CD4-positive, CD25-positive, alpha-beta regulatory T cell (primary cell): ENCODE data around the gene RPS10. TPM values are rescaled to one million over a fixed set of nuclear protein-coding genes. Genes with fewer than 3 reads are reported as not detected.
"Not testable (repeated sequence)": the region's sequence is repeated elsewhere in the genome, so short reads cannot be mapped to it uniquely, and the experiment has no call there.

Source experiments
- ATAC-seq, 2 donors: fragments of 150-1000 bp; cut with Tn5 transposase; one replicate each; pipeline ENCODE4 v1.10.0; 2021; ENCODE audit warnings: low read depth in 2 of 2, moderate number of reproducible peaks in 2 of 2, moderate library complexity in 1 of 2
- DNase-seq, 3 donors: peaks; one replicate each; pipeline versions ENCODE4 v3.0.0 to v3.0.0-alpha.2; 2012 to 2022; ENCODE audit warnings: mixed read lengths in 1 of 3
- H3K27ac ChIP-seq: one replicate; pipeline ENCODE4 v1.7.0; 2013; ENCODE audit warnings: mild to moderate bottlenecking, low read length; ENCODE audit not compliant: insufficient read depth, poor library complexity, severe bottlenecking
- H3K27me3 ChIP-seq: one replicate; pipeline ENCODE4 v1.7.0; 2013; ENCODE audit warnings: low read length; ENCODE audit not compliant: control insufficient read depth, insufficient read depth
- H3K36me3 ChIP-seq: one replicate; pipeline ENCODE4 v1.7.0; 2013; ENCODE audit warnings: mild to moderate bottlenecking, low read length, moderate library complexity; ENCODE audit not compliant: control insufficient read depth, insufficient read depth
- H3K4me1 ChIP-seq: 2 replicates; pipeline ENCODE4 v1.7.0; 2013; ENCODE audit warnings: mild to moderate bottlenecking, low read length; ENCODE audit not compliant: insufficient read depth, control insufficient read depth, poor library complexity, severe bottlenecking
- H3K4me3 ChIP-seq: one replicate; pipeline ENCODE4 v1.7.0; 2013; ENCODE audit warnings: low read depth, mild to moderate bottlenecking, low read length, moderate library complexity
- H3K9me3 ChIP-seq, 2 experiments: 1 replicate in 1 of 2; 2 replicates in 1 of 2; pipeline ENCODE4 v1.7.0; 2013; ENCODE audit warnings: low read length in 2 of 2, mild to moderate bottlenecking in 1 of 2, moderate library complexity in 1 of 2; ENCODE audit not compliant: control insufficient read depth in 2 of 2
- H3K27ac Mint-ChIP-seq, 3 donors: one replicate each; pipeline ENCODE4 v1.8.0; 2020 to 2022; ENCODE audit warnings: mild to moderate bottlenecking in 3 of 3, mixed read lengths in 3 of 3, moderate library complexity in 2 of 3
- H3K27me3 Mint-ChIP-seq: one replicate; pipeline ENCODE4 v1.8.0; 2022; ENCODE audit warnings: mild to moderate bottlenecking, mixed read lengths
- H3K36me3 Mint-ChIP-seq: one replicate; pipeline ENCODE4 v1.8.0; 2020; ENCODE audit warnings: mixed read lengths
- H3K4me1 Mint-ChIP-seq, 4 donors: one replicate each; pipeline ENCODE4 v1.8.0; 2020 to 2022; ENCODE audit warnings: mixed read lengths in 4 of 4, mild to moderate bottlenecking in 1 of 4
- H3K4me3 Mint-ChIP-seq, 4 donors: one replicate each; pipeline ENCODE4 v1.8.0; 2020 to 2022; ENCODE audit warnings: mild to moderate bottlenecking in 4 of 4, mixed read lengths in 4 of 4, moderate library complexity in 3 of 4
- H3K9me3 Mint-ChIP-seq, 7 donors: one replicate each; pipeline ENCODE4 v1.8.0; 2020 to 2022; ENCODE audit warnings: mixed read lengths in 7 of 7, mild to moderate bottlenecking in 3 of 7, moderate library complexity in 2 of 7
- polyA plus RNA-seq, 4 donors: library from polyadenylated mRNA; unstranded; fragments of 300-500 nt; fragmentation: Illumina TruSeq; gene quantifications; one replicate each; pipeline ENCODE4 v1.2.3, GENCODE V29; 2021
- total RNA-seq: library from RNA; stranded (reverse); gene quantifications from one replicate; pipeline ENCODE4 v1.2.3, GENCODE V29; 2022

Gene RPS10
- total and polyA plus RNA-seq, 5 donors from 2014 or later = 1,432 to 2,034 (median 1,546) TPM

DNA sequence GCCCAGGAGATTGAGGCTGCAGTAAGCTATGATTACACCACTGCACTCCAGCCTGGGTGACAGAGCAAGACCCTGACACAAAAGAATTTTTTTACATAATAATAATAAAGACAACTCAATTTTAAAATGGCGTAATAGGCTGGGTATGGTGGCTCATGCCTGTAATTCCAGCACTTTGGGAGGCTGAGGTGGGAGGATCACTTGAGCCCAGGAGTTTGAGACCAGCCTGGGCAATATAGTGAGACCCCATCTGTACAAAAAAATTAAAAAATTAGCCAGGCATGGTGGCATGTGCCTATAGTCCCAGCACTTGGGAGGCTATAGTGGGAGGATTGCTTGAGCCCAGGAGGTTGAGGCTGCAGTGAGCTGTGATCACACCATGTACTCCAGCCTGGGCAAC lies 18.0 kb downstream of the RPS10 start:
- not testable (repeated sequence) for H3K27ac ChIP-seq, H3K36me3 Mint-ChIP-seq, DNase-seq, H3K27me3 Mint-ChIP-seq, H3K4me3 Mint-ChIP-seq, H3K4me1 ChIP-seq, H3K27me3 ChIP-seq, ATAC-seq, H3K27ac Mint-ChIP-seq, H3K9me3 ChIP-seq, H3K4me3 ChIP-seq, H3K4me1 Mint-ChIP-seq, H3K9me3 Mint-ChIP-seq, H3K36me3 ChIP-seq

DNA sequence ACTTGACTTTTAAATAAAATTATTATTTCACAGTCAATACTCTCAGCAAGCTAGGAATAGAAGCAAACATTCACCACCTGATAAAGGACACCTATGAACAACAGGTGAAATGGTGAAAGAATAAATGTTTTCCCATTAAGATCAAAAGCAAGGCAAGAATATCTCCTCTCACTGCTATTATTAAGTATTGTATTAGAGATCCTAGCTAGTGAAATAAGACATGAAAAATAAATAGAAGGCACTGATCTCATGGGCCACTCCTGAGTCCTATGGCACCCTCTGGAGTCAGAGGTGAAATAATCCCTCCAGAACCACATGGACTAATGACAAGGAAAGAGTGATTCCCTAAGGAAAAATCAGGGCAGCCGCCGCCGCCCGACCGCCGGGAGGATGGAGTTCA lies 29.4 kb downstream of the RPS10 start:
- Mint-ChIP-seq H3K4me3 (no peak overlapping the region), H3K36me3 (no peaks in the 10 kb centered on the region), H3K27ac (peak overlapping the region in 1 of 3 donors; percentile 74), H3K9me3 (peaks cover 0 to 2% (median 0%) of the 10 kb centered on the region in 7 donors), H3K4me1 (peaks cover 2 to 15% (median 11%) of the 10 kb centered on the region in 4 donors), H3K27me3 (no peaks in the 10 kb centered on the region)
- H3K9me3 ChIP-seq = no peaks in the 10 kb centered on the region
- no peak overlapping the region for H3K27ac ChIP-seq
- H3K27me3 ChIP-seq = no peaks in the 10 kb centered on the region
- no peaks in the 10 kb centered on the region for H3K36me3 ChIP-seq
- no peak overlapping the region for H3K4me3 ChIP-seq
- H3K4me1 ChIP-seq = peaks cover 10% of the 10 kb centered on the region
- DNase-seq (no peak), ATAC-seq (no peak)

DNA sequence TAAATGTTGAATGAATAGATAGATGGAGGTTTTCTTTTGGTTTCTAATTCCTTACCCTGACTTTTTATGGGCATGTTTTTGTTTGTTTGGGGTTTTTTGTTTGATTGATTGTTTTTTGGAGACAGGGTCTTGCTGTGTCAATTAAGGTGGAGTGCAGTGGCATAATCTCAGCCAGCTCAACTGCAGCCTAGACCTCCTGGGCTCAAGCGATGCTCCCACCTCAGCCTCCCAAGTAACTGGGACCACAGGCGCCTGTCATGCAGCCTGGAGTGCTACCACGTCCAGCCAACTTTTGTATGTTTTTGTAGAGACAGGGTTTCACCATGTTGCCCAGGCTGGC lies 31.9 kb downstream of the RPS10 start:
- no peak overlapping the region for H3K4me3 ChIP-seq
- H3K27me3 Mint-ChIP-seq = no peaks in the 10 kb centered on the region
- no peaks in the 10 kb centered on the region for H3K27me3 ChIP-seq
- peaks cover 0 to 2% (median 0%) of the 10 kb centered on the region in 7 donors for H3K9me3 Mint-ChIP-seq
- no peak for DNase-seq
- ATAC-seq = no peak
- H3K4me3 Mint-ChIP-seq = peak overlapping the region in 3 of 4 donors; percentile 71 to 98 (median 76)
- H3K36me3 ChIP-seq = no peaks in the 10 kb centered on the region
- H3K36me3 Mint-ChIP-seq = no peaks in the 10 kb centered on the region
- peak overlapping the region in 2 of 3 donors; percentile 57 to 88 for H3K27ac Mint-ChIP-seq
- no peaks in the 10 kb centered on the region for H3K9me3 ChIP-seq
- H3K27ac ChIP-seq = no peak overlapping the region
- H3K4me1 Mint-ChIP-seq = peaks cover 5 to 22% (median 13%) of the 10 kb centered on the region in 4 donors
- peaks cover 21% of the 10 kb centered on the region for H3K4me1 ChIP-seq

DNA sequence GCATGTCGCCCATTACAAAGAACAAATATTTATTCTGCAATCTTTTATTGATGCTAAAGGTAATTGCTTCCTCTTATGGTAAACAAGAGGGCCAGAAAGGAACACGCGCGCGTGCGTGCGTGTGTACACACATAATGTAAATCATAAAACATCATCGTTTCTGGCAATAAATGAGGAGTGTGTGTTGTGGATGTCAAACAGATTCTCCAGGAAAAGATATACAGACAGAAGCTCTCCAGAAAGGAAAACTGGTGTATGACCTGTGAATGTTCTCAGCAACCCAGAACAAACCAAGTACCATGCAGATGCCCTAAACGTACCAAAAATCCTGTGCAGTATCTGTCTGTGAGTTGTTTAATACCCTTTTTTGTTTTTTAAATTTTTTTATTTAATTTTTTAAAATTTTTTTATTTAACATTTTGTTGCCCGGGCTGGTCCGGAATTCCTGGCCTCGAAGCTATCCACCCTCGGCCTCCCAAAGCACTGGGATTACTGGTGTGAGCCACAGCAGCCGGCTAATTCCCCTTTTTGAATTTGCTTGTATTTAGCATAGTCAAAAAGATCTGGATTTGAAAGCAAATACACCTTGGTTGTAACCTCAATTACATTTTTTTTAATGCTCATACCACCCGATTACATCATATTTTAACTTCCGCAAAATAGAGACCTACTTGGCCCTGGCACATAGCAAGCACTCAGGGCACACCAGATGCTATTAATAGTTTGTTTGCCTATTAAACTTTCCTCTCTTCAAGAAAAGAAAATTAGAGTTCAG lies 32.5 kb downstream of the RPS10 start:
- Mint-ChIP-seq H3K36me3 (no peaks in the 10 kb centered on the region), H3K4me1 (peaks cover 7 to 28% (median 17%) of the 10 kb centered on the region in 4 donors), H3K9me3 (peaks cover 0 to 2% (median 0%) of the 10 kb centered on the region in 7 donors), H3K27ac (peak overlapping the region; percentile 88 to 96 (median 96)), H3K4me3 (peak overlapping the region in 3 of 4 donors; percentile 76 to 100 (median 98)), H3K27me3 (no peaks in the 10 kb centered on the region)
- no peaks in the 10 kb centered on the region for H3K9me3 ChIP-seq
- no peak for DNase-seq
- H3K27ac ChIP-seq = peak overlapping the region; percentile 87
- ATAC-seq = no peak
- H3K4me3 ChIP-seq = peak overlapping the region; percentile 92
- no peaks in the 10 kb centered on the region for H3K27me3 ChIP-seq
- H3K36me3 ChIP-seq = no peaks in the 10 kb centered on the region
- peaks cover 21% of the 10 kb centered on the region for H3K4me1 ChIP-seq

DNA sequence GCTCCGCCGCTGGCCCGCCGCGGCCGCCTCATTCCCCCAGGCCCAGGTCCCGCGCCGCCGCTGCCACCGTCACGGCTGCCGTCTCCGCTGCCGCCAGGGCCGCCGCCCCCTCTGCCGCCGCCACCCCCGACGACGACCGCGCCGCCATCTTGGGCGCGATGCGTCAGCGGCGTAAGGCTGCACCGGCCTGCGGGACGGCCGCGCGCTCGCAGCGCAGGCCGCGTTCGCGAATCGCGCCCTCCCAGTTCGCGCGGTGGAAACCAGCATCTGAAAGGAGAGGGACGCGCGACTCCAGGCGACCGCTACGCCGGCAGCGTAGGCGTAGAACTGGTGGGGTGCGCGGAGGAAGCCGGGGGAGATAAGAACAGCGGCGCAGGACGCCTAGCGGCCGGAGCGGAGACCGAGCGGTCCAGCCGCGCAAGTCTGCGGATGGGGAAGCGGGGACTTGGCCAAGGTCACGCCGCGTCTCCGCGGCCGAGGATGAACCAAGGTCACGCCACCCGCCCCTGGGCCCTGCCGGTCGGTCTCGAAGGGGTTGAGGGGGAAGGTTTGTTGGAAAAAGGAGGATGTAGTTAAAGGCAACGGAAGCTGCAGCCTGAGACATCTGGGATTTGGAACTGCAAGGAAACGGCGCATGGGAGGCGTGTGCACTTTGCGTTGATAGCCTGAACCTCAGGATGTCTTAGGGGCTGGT lies 33.2 kb downstream of the RPS10 start, which contains the start of gene NUDT3:
TSS of gene NUDT3 (minus strand) at position 173 of the 694 bp plus-strand sequence. CDS start 307 bp downstream, outside the sequence.
- Histone ChIP-seq H3K9me3 (no peaks in the 10 kb centered on the region), H3K4me1 (peaks cover 21% of the 10 kb centered on the region), H3K27ac (peak within 1 kb of the TSS; percentile 87), H3K4me3 (peak within 1 kb of the TSS; percentile 92), H3K27me3 (no peaks in the 10 kb centered on the region), H3K36me3 (no peaks in the 10 kb centered on the region)
- no peaks in the 10 kb centered on the region for H3K36me3 Mint-ChIP-seq
- H3K27ac Mint-ChIP-seq = peak within 1 kb of the TSS; percentile 88 to 96 (median 96)
- DNase-seq = peak; percentile 87 to 97 (median 94)
- ATAC-seq = peak; percentile 85 to 88
- peaks cover 7 to 33% (median 19%) of the 10 kb centered on the region in 4 donors for H3K4me1 Mint-ChIP-seq
- H3K4me3 Mint-ChIP-seq = peak within 1 kb of the TSS in 3 of 4 donors; percentile 76 to 100 (median 98)
- H3K9me3 Mint-ChIP-seq = peaks cover 0 to 2% (median 0%) of the 10 kb centered on the region in 7 donors
- H3K27me3 Mint-ChIP-seq = no peaks in the 10 kb centered on the region

DNA sequence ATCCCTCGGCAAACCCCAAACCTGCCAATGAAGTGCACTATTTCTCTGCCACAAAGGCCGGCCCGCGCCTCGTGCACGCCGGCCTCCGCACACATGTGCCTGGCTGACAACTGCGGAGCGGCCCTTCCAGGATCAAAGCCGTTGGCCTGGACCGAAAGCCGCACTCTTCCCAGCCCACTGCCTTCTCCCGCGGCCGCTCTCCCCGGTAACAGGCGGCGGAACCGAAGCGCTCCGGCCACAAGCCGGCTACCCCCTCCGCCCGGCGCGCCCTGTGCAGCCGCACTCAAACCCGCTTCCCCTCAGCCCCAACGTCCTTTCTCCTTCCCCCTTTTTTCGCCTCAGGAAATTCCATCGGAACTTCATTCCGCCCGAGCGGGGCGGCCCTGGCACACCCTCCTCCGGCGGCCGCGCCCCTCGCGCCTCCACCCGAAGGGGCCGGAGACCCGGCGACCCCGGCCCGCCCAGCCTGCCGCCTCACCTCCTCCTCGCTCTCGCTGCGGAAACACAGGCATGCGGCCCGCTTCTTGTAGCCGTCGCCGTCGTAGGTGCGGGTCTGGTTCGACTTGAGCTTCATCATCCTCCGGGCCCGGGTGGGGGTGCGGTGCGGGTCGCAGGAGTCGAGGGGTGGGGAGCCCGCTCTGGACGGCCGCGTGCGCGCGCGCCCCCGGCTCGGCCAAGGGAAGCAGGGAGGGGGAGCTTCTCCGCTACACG lies 33.9 kb downstream of the RPS10 start:
- Mint-ChIP-seq H3K4me3 (no peak overlapping the region), H3K9me3 (peaks cover 0 to 2% (median 0%) of the 10 kb centered on the region in 7 donors)
- H3K4me3 ChIP-seq = peak overlapping the region; percentile 81

DNA sequence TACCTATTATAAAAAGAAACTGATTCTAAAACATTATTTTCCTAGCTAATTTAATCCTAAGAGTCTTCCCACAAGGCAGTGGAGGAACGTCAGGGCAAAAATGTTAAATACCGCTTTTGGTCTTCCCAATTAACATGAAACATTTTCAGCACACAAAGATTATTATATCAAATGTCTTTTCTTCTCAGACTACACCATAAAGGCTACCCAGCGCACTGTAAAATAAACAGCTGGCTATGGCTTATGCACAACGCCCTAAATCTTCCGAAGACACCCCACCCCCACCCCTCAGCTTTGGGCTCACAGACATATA lies 34.4 kb downstream of the RPS10 start:
- Mint-ChIP-seq H3K9me3 (peaks cover 0 to 2% (median 0%) of the 10 kb centered on the region in 7 donors), H3K4me3 (no peak overlapping the region), H3K36me3 (no peaks in the 10 kb centered on the region), H3K27me3 (no peaks in the 10 kb centered on the region), H3K4me1 (peaks cover 9 to 36% (median 25%) of the 10 kb centered on the region in 4 donors), H3K27ac (no peak overlapping the region)
- no peaks in the 10 kb centered on the region for H3K36me3 ChIP-seq
- H3K9me3 ChIP-seq = no peaks in the 10 kb centered on the region
- H3K27me3 ChIP-seq = no peaks in the 10 kb centered on the region
- ATAC-seq (no peak), DNase-seq (no peak)
- peak overlapping the region; percentile 87 for H3K27ac ChIP-seq
- peaks cover 21% of the 10 kb centered on the region for H3K4me1 ChIP-seq
- peak overlapping the region; percentile 81 for H3K4me3 ChIP-seq

More for the DNA sequence above, 33.9 kb downstream of the RPS10 start:
- H3K27me3 Mint-ChIP-seq = no peaks in the 10 kb centered on the region
- Histone ChIP-seq H3K4me1 (peaks cover 21% of the 10 kb centered on the region), H3K36me3 (no peaks in the 10 kb centered on the region), H3K27ac (peak overlapping the region; percentile 87), H3K27me3 (no peaks in the 10 kb centered on the region), H3K9me3 (no peaks in the 10 kb centered on the region)
- peak in 1 of 2 donors; percentile 5 for ATAC-seq
- H3K4me1 Mint-ChIP-seq = peaks cover 7 to 34% (median 22%) of the 10 kb centered on the region in 4 donors
- DNase-seq = peak; percentile 24 to 76 (median 55)
- H3K36me3 Mint-ChIP-seq = no peaks in the 10 kb centered on the region
- no peak overlapping the region for H3K27ac Mint-ChIP-seq
